ENCODE results near the gene PSME2.

The PSME2 gene

DNA sequence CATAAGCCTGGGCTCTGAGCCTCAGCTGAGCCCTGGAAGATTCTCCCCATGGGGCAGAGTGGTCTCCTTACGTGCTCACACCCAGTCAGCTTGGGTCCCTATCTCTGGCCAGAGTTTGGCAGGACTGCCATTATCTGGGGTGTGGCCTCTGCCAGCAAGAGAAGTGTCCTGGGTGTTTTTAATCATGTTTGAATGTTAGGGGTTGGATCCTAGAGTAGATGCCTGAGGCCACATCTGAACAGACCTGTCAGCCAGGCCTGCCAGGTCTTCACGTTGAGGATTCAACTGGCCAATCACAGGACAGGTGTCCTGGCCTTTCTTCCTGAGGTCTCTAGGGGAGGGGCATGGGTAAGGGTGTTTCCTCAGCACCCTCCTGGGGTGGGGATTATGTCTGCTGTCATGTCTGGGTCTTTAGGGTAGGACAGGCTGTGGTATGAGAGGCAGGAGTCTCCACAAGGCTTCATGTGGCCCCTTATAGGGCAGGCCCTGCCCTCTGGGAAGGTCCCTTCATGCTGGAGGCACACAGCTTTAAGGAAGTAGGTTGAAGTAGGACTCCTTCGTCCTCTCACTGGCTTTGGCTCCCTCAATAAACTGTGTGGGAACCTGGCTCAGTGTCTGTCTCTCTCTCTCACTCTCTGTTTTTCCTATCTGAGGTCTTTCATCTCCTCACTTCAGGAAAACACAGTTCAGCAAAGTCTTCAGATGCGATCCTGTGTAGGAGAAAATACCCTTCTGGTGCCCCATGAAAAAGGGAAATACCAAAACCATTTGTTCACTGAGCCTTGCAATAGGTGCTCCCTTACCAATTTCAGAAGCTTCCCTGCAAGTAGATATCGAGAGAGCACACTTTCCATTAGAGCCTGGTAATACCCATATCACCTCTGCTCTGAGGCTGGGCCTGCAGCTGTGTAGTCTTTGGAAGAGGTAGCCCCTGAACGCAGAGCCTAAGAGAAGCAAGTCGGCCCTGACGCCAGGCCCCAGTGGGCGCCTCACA lies 22.7 kb downstream of the PSME2 start (continued):
- TF ChIP-seq, protein P1, sequence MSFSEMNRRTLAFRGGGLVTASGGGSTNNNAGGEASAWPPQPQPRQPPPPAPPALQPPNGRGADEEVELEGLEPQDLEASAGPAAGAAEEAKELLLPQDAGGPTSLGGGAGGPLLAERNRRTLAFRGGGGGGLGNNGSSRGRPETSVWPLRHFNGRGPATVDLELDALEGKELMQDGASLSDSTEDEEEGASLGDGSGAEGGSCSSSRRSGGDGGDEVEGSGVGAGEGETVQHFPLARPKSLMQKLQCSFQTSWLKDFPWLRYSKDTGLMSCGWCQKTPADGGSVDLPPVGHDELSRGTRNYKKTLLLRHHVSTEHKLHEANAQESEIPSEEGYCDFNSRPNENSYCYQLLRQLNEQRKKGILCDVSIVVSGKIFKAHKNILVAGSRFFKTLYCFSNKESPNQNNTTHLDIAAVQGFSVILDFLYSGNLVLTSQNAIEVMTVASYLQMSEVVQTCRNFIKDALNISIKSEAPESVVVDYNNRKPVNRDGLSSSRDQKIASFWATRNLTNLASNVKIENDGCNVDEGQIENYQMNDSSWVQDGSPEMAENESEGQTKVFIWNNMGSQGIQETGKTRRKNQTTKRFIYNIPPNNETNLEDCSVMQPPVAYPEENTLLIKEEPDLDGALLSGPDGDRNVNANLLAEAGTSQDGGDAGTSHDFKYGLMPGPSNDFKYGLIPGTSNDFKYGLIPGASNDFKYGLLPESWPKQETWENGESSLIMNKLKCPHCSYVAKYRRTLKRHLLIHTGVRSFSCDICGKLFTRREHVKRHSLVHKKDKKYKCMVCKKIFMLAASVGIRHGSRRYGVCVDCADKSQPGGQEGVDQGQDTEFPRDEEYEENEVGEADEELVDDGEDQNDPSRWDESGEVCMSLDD (tag by site-specific recombination; IDR thresholded peaks at IDR 0.05): no peak

- CTCF ChIA-PET: no interaction called here
- Histone ChIP-seq H3K36me3 (ENCODE audit: control insufficient read depth in 2 of 2, insufficient read depth in 1 of 2, low read length in 2 of 2) (peaks cover 10 to 54% of the 10 kb centered on the region in 2 experiments; a peak in 2 of 3 replicates), H3K4me1 (ENCODE audit: control insufficient read depth, insufficient read depth, low read length) (no peaks in the 10 kb centered on the region), H3K27ac (ENCODE audit: extremely low read depth, low read depth, low read length) (no peak overlapping the region), H3K4me3 (ENCODE audit: low read depth, low read length) (no peak overlapping the region), H3K9me3 (ENCODE audit: control insufficient read depth, insufficient read depth, low read depth, low read length) (no peaks in the 10 kb centered on the region)
- POLR2A ChIA-PET: interaction anchor here (0.6 kb wide), 1 partner anchor 1128 kb away, joined by 4 read pairs; no protein-coding TSS in a partner anchor
- TF ChIP-seq ZNF677 (tag by site-specific recombination; IDR thresholded peaks at IDR 0.05): no peak
- TF ChIP-seq RBAK (tag by site-specific recombination; IDR thresholded peaks at IDR 0.05): no peak
- TF ChIP-seq ZNF629 (tag by site-specific recombination; IDR thresholded peaks at IDR 0.05): no peak
- TF ChIP-seq ZNF785 (tag by site-specific recombination; IDR thresholded peaks at IDR 0.05): no peak
- no peak for TF ChIP-seq ZNF701 (tag by site-specific recombination; IDR thresholded peaks at IDR 0.05)
- TF ChIP-seq, protein P2, sequence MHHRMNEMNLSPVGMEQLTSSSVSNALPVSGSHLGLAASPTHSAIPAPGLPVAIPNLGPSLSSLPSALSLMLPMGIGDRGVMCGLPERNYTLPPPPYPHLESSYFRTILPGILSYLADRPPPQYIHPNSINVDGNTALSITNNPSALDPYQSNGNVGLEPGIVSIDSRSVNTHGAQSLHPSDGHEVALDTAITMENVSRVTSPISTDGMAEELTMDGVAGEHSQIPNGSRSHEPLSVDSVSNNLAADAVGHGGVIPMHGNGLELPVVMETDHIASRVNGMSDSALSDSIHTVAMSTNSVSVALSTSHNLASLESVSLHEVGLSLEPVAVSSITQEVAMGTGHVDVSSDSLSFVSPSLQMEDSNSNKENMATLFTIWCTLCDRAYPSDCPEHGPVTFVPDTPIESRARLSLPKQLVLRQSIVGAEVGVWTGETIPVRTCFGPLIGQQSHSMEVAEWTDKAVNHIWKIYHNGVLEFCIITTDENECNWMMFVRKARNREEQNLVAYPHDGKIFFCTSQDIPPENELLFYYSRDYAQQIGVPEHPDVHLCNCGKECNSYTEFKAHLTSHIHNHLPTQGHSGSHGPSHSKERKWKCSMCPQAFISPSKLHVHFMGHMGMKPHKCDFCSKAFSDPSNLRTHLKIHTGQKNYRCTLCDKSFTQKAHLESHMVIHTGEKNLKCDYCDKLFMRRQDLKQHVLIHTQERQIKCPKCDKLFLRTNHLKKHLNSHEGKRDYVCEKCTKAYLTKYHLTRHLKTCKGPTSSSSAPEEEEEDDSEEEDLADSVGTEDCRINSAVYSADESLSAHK (tag by site-specific recombination; IDR thresholded peaks at IDR 0.05): no peak
- no peak for TF ChIP-seq SCRT2 (tag by site-specific recombination; IDR thresholded peaks at IDR 0.05)
- no peak for TF ChIP-seq ZNF112 (tag by site-specific recombination; IDR thresholded peaks at IDR 0.05)
- TF ChIP-seq, protein P3, sequence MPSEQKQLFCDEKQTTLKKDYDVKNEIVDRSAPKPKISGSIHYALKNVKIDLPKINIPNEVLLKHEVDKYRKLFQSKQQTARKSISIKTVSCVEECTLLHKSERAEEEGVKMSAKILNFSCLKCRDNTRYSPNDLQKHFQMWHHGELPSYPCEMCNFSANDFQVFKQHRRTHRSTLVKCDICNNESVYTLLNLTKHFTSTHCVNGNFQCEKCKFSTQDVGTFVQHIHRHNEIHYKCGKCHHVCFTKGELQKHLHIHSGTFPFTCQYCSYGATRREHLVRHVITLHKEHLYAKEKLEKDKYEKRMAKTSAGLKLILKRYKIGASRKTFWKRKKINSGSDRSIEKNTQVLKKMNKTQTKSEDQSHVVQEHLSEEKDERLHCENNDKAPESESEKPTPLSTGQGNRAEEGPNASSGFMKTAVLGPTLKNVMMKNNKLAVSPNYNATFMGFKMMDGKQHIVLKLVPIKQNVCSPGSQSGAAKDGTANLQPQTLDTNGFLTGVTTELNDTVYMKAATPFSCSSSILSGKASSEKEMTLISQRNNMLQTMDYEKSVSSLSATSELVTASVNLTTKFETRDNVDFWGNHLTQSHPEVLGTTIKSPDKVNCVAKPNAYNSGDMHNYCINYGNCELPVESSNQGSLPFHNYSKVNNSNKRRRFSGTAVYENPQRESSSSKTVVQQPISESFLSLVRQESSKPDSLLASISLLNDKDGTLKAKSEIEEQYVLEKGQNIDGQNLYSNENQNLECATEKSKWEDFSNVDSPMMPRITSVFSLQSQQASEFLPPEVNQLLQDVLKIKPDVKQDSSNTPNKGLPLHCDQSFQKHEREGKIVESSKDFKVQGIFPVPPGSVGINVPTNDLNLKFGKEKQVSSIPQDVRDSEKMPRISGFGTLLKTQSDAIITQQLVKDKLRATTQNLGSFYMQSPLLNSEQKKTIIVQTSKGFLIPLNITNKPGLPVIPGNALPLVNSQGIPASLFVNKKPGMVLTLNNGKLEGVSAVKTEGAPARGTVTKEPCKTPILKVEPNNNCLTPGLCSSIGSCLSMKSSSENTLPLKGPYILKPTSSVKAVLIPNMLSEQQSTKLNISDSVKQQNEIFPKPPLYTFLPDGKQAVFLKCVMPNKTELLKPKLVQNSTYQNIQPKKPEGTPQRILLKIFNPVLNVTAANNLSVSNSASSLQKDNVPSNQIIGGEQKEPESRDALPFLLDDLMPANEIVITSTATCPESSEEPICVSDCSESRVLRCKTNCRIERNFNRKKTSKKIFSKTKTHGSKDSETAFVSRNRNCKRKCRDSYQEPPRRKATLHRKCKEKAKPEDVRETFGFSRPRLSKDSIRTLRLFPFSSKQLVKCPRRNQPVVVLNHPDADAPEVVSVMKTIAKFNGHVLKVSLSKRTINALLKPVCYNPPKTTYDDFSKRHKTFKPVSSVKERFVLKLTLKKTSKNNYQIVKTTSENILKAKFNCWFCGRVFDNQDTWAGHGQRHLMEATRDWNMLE (tag by site-specific recombination; conservative IDR thresholded peaks at IDR 0.05; ENCODE audit: low read depth): no peak
- no peak for TF ChIP-seq ZNF280C (tag by site-specific recombination; IDR thresholded peaks at IDR 0.05)
- no peak for TF ChIP-seq ZNF521 (tag by site-specific recombination; IDR thresholded peaks at IDR 0.05)
- no peak for TF ChIP-seq ZNF792 (tag by site-specific recombination; IDR thresholded peaks at IDR 0.05)
- TF ChIP-seq ZBTB8A (tag by site-specific recombination; IDR thresholded peaks at IDR 0.05): no peak
- TF ChIP-seq ZIC2 (tag by site-specific recombination; IDR thresholded peaks at IDR 0.05): no peak
- TF ChIP-seq ZBTB1 (tag by site-specific recombination; IDR thresholded peaks at IDR 0.05): no peak
- no peak for TF ChIP-seq KLF16 (tag by site-specific recombination; IDR thresholded peaks at IDR 0.05)
- TF ChIP-seq ZNF488 (tag by site-specific recombination; IDR thresholded peaks at IDR 0.05): no peak
- TF ChIP-seq YY2 (tag by site-specific recombination; IDR thresholded peaks at IDR 0.05): no peak
These were observed 23.5 kb downstream of the PSME2 start for GRCh38 chr14:24122898-24123297.
